Glomerular visceral epithelial cell (primary cell): ENCODE data around the gene DBNDD1.
"Not testable (repeated sequence)": the region's sequence is repeated elsewhere in the genome, so short reads cannot be mapped to it uniquely, and the experiment has no call there.

Experiments used
- DNase-seq: peaks from one replicate; pipeline ENCODE4 v3.0.0-alpha.2; 2016; ENCODE audit errors: extremely low spot score

The DBNDD1 gene

DNA sequence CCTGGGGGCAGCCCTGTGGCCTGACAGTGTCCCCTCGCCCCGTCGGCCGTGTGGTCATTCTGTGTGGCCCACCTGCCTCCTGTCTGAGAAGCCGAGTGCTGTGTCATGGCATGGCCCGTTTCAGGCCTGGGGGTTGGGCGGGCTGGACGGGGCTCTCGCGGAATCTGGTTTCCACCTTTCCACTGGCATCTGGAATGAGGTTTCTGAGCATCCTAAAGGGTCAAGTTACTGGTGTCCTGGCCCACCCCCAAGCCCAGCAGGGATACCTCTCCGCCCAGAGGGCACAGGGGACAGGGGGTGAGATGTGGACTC is 7.8 kb downstream of the DBNDD1 start:
- DNase-seq = no peak

DNA sequence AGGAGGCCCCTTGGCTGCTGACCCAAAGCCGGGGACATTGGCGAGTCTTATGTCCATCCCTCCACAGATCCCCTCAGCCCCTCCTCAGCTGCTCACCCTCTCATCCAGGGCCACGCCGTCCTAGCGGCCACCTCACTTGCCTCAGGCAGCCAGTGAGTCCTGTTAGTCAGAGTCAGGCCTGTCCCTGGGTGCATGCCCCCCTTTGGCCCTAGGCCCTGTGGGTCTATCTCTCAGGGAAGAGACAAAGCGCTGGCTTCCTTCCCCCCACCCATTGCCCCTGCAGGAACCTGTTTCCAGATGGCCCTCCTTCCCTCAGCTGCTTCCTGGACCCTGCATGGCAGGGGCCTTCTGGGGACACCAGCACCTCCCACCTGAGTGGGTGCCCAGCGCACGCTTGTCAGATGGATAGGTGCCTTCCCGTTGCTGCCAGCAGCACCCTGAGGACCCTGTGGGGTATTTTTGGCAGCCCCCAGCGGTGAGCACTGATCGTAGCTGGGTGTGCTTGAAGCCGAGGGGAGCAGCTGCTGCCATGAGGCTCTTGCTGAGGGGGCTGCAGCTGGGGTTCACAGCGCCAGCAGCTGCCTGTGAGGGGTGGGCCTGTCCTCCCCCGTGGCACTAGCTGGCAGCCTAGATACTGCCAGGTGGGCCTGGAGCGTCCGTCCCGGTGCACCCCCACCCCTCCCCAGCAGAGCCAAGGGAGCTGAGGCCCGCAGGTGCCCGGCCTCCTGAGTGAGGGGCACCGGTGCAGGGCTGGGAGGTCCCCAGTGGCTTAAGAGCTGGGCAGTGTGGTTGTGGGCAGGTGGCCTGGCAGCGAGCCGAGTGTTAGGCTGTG is 8.4 kb downstream of the DBNDD1 start:
- no peak for DNase-seq

DNA sequence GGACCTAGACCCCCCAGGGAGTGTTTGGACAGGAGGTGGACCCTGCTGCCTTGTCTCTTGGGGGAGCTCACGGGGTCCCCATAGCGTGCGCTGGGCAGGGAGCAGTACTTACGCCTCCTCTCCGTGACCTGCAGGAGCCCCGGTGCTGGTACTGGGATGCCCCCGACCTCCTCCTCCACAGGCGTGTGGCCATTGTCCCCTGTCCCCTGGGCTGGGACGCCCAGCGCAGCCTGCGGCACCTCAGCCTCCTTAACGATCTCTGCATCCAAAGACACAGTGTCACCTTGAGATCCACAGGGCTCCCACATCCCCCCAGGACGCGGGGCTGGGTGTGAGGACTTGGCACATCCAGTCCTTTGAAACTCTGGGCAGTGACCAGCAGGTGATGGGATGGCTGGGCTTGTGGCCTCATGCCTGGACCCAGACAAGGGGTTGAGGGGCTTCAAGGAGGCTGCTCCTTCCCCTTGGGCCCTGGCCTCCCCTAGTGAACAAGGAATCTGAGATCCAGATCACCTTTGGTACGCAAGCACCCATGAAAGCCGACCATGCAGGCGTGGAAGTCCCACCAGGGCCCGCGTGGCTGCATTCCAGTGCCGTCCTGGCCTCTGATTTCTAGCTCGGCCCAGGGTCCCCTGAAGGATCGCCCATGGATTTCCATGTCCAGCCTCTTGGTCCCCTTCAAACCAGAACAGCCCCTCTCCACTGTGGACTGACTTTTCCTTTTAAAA is 9.9 kb downstream of the DBNDD1 start:
- no peak for DNase-seq

DNA sequence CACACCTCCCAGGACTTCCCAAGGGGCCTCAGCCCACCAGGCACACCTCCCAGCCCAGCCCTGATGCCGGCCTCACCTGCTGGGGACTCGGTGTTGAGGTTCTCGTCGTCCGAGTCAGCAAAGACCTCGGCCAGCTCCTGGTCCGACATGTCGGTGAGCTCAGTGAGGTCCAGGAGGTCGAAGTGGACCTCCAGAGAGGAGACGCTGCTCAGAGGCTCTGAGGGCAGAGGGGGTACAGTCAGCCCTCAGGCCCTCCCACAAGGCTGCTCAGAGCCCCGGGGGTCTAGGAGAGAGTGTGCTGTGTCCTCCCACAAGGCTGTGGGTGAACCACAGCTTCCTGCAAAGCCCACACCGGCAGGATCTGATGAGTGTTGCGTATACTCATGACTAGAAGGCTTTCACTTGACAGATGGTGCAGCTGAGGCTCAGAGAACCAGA is 10.5 kb downstream of the DBNDD1 start:
- no peak for DNase-seq

DNA sequence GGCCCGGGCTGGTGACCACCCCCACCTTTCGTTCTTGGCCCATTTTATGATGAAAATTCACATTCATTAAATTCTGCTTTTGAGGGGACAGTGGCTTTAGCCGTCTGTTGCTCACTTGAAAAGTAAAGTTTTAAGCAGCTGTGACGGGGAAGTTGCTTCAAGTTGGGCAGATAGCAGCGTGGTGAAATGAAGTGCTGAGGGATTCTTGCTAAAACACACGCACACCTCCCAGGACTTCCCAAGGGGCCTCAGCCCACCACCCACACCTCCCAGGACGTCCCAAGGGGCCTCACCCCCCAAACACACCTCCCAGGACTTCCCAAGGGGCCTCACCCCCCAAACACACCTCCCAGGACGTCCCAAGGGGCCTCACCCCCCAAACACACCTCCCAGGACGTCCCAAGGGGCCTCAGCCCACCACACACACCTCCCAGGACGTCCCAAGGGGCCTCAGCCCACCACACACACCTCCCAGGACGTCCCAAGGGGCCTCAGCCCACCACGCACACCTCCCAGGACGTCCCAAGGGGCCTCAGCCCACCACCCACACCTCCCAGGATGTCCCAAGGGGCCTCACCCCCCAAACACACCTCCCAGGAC is 11.5 kb downstream of the DBNDD1 start:
- not testable (repeated sequence) for DNase-seq

DNA sequence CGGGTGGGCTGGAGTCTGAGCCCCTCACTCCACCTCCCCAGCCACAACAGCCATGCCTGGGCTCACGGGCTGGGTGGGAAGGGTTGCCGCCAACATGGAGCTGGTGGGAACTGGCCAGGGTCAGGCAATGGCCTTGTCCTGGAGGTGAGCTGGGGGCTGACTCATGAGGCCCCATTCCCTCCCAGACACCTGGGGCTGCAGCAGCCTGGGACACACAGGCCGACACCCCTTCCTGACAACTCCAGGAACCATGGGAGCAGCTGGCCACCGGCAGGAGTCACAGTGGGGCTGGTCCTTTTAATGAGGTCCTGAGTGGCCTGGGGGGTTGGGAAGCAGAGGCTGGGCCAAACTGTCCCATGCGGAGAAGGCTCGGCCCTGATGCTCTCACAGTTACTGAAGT is 12.2 kb downstream of the DBNDD1 start:
- DNase-seq = no peak

DNA sequence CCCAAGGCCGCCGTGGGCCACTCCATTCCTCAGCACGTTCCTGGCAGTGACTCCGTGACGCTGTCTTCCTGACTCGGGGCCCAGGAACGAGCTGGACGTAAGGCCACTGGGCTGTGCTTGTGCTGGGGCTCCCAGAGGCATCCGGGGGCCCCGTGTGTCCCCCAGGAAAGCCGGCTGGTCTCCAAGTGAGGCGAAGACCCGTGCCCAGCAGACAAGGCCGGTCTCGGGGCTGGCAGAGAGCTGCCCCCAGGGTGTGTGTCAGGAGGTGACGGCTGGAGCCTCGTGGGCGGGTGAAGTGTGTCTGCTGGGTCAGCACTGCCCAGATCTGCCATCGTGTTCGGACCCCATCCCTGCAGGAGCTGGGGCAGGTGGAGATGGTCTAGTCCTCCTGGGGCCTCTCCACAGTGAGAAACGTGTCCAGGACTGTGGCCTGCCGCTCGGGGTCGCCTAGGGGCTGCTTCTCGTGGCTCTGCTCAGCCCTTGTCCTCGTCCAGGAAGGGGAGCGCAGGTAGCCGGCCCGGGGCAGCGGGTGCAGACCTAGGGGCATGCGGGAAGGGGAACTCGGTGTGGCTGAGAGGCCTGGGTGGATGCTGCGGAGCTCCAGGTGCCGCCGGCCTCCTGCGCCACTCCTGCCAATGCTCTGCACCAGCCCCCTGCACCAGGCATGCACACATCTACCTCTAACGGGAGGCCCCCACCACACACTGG is 13.1 kb downstream of the DBNDD1 start:
- no peak for DNase-seq

DNA sequence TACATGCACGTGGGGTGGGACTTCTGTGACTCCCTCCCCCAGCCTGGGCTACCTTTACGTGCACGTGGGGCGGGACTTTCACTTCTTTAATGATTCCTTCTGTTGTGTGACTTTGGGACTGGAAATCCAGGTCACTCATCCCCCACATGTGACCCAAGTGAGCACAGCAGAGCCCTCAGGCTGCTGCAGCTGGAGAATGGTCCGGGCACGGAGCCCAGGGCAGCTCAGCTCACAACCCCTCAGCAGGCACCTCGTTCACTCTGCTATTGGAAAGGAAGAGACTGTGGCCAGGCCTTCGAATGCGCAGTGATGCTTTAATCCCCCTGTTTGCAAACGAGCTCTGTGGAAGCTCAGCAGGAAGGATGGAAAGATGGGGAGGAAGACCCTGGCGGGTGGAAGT is 14.7 kb downstream of the DBNDD1 start:
- no peak for DNase-seq

GRCh38 chr16:90002759-90003158 is 16.5 kb downstream of the DBNDD1 start:
- no peak for DNase-seq

DNA sequence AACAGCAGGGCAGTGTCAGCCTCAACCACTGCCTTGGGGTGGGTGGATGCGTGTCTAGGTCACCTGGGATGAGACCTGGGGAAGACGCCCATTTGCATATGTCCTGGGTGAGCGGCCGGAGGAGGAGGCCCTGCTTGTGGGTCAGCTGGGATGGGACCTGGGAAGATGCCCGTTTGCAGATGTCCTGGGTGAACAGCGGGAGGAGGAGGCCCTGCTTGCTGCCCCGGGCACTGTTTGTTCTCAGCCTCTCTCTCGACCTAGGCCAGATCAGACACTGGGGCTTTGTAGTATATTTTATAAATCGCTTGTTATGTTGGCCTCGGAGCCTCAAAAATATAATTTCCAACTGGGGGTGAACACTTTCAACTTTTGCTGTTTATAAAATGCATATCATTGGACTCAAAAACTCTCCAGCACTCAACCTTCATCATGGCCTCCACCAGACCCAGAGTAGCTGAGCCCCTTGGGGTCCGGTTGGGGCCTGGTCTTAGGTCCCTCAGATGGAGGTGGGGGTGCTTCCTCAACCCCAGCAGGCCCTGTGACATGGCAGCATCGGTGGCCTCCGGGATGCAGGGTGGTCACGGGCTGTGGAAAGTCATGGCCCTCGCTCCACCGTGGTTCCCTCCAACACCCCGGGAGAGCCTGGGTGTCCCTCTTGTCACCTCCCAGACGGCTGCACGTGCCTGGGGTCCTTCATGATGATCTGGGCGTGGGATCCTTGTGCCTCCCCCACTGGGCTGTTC is 17.3 kb downstream of the DBNDD1 start:
- no peak for DNase-seq

GRCh38 chr16:90000733-90001427 is 18.4 kb downstream of the DBNDD1 start:
- DNase-seq = no peak

DNA sequence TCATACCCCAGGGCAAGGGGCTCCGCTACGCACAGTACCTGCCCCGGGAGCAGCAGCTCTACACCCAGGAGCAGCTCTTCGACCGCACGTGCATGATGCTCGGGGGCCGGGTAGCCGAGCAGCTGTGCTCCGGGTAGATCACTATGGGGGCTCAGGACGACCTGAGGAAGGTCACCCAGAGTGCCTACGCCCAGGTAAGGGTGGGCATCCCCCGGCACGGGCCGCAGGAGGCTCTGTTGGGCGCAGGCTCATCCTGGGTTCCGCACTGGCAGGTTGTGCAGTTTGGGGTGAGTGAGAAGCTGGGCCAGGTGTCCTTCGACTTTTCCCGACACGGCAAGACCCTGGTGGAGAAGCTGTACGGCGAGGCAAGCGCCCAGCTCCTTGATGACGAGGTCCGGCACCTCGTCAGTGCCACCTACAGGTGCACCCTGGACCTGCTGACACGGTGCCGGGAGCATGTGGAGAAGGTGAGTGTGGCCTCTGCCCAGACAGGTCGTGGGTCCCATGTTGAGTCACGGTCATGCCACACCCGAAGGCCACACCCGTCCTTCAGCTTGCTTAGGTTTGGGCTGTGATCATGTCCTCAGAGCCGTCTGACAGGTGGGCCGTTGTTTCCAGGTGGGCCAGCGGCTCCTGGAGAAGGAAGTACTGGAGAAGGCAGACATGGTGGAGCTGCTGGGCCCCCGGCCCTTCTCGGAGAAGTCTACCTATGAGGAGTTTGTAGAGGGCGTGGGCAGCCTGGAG is 19.3 kb downstream of the DBNDD1 start:
- no peak for DNase-seq

DNA sequence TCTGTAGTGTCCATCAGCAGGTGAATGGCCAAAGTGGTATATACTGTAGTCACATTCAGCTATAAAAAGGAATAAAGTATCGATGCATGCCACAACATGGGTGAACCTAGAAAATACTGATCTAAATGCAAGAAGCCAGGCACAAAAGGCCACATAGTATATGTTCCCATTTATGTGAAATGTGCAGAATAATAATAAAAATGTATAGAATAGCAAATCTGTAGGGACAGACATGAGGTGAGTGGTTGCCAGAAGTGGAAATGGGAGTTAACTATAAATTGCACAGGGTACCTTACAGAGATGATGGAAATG is 23.1 kb downstream of the DBNDD1 start:
- no peak for DNase-seq

DNA sequence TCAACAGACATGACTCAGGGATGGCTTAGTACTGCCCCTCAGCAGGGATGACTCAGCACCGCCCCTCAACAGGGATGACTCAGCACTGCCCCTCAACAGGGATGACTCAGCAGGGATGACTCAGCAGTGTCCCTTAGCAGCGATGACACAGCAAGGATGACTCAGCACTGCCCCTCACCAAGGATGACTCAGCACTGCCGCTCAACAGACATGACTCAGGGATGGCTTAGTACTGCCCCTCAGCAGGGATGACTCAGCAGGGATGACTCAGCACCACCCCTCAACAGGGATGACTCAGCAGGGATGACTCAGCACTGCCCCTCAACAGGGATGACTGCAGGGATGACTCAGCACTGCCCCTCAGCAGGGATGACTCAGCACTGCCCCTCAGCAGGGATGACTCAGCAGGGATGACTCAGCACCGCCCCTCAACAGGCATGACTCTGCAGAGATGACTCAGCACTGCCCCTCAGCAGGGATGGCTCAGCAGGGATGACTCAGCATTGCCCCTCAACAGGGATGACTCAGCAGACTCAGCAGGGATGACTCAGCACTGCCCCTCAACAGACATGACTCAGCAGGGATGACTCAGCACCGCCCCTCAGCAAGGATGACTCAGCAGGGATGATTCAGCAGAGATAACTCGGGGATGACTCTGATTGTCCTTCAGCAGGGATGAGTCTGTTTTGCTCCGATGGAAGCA is 23.6 kb downstream of the DBNDD1 start:
- peak; percentile 60 for DNase-seq

DNA sequence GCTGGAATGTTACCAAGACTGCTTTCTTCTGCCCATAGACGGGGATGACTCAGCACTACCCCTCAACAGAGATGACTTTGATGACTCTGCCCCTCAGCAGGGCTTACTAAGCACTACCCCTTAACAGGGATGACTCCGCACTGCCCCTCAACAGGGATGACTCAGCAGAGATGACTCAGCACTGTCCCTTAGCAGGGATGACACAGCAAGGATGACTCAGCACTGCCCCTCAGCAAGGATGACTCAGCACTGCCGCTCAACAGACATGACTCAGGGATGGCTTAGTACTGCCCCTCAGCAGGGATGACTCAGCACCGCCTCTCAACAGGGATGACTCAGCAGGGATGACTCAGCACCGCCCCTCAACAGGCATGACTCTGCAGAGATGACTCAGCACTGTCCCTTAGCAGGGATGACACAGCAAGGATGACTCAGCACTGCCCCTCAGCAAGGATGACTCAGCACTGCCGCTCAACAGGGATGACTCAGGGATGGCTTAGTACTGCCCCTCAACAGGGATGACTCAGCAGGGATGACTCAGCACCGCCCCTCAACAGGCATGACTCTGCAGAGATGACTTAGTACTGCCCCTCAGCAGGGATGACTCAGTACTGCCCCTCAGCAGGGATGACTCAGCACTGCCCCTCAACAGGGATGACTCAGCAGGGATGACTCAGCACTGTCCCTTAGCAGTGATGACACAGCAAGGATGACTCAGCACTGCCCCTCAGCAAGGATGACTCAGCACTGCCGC is 24.4 kb downstream of the DBNDD1 start:
- DNase-seq = peak; percentile 51

DNA sequence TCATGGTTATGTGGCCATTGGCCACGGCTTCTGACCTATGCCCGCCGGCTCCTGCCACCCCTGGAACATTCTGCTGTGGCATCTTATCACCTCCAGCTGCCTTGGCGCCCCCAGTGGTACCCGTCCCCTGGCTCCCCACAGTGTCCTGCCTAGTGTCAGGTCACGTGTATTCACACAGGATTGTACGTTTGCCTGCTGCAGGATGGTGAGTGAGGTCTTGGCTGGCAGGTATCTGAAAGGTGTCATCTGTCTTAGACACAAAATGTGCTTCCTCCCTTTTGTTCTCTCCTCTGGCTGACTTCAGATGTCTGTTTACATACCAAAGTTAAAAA is 24.9 kb downstream of the DBNDD1 start:
- no peak for DNase-seq

GRCh38 chr16:89993971-89994370 is 25.3 kb downstream of the DBNDD1 start:
- DNase-seq = no peak

GRCh38 chr16:89993377-89993776 is 25.9 kb downstream of the DBNDD1 start:
- no peak for DNase-seq

GRCh38 chr16:89990799-89991198 is 28.5 kb downstream of the DBNDD1 start:
- no peak for DNase-seq
